ENCODE measurements around the gene BRIP1.

DNA sequence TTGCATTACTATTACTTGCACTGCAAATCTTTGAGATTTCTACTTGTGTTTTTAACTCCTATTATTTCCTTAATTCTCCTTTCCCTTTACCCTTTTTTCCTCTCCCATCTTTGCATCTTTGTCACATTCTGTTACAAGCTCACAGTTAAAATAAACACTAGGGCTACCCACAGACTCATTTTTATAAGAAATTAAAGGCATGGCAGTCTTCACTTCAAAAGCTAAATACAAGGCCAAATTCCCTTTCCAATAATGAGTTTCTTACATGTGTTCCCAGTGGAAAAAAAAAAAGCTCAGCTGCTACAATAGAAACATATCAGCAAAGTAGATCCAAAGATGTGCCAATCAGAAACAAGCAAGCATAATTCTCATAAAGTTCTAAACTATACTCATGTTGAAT is 3.7 kb upstream of the BRIP1 start:
- TF ChIP-seq POLR2AphosphoS5 (IDR thresholded peaks at IDR 0.05), result no peak
- TF ChIP-seq, protein P1, sequence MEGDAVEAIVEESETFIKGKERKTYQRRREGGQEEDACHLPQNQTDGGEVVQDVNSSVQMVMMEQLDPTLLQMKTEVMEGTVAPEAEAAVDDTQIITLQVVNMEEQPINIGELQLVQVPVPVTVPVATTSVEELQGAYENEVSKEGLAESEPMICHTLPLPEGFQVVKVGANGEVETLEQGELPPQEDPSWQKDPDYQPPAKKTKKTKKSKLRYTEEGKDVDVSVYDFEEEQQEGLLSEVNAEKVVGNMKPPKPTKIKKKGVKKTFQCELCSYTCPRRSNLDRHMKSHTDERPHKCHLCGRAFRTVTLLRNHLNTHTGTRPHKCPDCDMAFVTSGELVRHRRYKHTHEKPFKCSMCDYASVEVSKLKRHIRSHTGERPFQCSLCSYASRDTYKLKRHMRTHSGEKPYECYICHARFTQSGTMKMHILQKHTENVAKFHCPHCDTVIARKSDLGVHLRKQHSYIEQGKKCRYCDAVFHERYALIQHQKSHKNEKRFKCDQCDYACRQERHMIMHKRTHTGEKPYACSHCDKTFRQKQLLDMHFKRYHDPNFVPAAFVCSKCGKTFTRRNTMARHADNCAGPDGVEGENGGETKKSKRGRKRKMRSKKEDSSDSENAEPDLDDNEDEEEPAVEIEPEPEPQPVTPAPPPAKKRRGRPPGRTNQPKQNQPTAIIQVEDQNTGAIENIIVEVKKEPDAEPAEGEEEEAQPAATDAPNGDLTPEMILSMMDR (IDR thresholded peaks at IDR 0.05), result no peak
- no peak for TF ChIP-seq POLR2A (IDR thresholded peaks at IDR 0.05)

Measured in prostate gland (tissue), 2 donors.